ENCODE results near the gene AP2A1.
A peak's percentile ranks its signal among the peaks of the same experiment; 100 is the strongest.

Gene AP2A1

GRCh38 chr19:49766007-49766929, 533 bp upstream of the AP2A1 start:
- peak; percentile 97 for DNase-seq (ENCODE audit: low read depth)

- DNase-seq (ENCODE audit: low read depth): no peak
Observed at GRCh38 chr19:49767381-49767780, 580 bp downstream of the AP2A1 start.

DNA sequence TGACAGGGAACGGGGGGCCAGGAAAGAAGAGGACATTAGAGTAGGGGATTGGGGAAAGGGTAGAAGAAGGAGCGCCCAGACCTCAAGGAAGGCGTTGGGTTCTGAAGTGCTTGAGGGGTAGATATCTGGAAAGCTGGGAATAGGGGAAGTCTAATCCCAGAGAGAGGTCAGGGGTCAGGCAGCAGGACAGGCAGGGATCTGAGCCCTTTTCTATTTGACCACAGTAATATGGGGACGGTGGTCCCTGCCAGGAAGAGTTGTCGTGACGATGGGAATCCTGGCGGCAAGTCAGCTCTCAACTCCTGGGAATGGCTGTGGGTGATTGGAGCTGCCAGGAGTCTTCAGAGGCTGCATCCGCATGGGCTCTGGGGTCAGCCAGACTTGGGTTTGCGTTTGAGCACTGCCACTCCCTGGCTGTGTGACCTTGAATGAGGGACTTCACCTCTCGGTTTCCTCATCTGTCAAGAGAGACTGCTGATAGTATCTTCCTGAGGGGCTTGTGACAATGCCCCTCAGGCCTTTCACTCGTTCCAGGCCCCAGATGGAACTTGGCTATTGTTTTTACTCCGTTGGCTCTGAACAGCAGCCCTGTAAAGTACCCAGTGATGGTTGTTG, 1.3 kb downstream of the AP2A1 start:
- DNase-seq (ENCODE audit: low read depth): no peak

DNA sequence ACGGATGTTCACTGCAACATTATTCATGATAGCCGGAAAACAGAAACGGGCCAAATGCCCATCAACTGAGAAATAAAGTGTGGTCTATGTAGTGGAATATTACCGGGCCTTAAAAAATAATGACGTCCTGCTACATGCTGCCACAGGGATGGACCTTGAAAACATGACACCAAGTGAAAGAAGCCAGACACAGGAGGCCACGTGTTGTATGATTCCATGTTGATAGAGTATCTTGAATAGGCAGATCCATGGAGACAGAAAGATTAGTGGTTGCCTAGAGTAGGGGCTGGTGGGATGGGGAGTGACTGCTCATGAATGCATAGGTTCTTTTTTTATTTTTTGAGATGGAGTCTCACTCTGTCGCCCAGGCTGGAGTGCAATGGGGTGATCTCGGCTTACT, 3.7 kb downstream of the AP2A1 start:
- DNase-seq (ENCODE audit: low read depth): no peak

DNA sequence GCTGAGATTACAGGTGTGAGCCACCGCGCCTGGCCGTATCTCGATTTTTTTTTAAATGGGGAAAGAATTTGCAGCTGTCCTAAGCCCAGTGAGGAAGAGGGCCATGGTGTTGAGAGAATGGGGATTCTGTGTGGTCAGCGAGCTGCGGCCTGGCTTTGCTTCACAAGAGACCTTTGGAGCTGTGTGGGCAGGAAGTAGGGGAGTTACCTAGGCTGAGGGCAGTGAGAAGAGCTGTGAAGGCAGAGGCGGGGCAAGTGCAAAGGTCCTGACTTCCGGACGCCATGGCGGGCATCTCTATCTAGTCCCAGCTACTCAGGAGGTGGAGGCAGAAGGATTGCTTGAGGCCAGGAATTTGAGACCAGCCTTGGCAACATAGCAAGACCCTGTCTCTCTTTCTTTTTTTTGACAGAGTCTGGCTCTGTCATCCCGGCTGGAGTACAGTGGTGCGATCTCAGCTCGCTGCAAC, 4.9 kb downstream of the AP2A1 start:
- DNase-seq (ENCODE audit: low read depth): no peak

DNA sequence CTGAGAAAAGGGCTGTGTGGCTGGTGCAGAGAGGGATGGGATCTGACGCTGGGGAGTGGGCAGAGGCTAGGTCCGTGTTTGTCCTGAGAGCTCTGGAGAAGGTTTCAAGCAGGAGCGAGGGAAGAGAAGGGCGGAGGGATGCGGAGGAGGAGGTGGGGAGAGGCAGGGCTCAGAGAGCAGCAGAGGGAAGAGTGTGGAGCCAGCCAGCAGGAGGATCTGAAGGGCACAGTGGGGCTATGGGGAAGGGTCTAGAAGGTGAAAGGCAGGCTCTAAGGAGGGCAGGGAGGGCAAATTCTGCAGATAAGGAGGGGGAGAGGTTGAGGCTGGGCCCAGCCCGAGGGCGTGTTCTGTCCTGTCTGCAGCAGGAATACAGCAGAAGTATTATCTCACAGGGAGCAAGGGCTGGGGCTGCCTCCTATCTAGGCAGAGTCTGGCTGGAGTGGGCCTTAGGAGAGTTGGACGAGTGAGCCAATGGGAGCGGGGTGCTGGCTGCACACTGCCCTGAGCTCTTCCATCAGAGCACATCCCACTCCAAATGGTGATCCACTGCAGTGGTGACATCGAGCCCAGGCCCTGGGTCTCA, 6.1 kb downstream of the AP2A1 start:
- no peak for DNase-seq (ENCODE audit: low read depth)

DNA sequence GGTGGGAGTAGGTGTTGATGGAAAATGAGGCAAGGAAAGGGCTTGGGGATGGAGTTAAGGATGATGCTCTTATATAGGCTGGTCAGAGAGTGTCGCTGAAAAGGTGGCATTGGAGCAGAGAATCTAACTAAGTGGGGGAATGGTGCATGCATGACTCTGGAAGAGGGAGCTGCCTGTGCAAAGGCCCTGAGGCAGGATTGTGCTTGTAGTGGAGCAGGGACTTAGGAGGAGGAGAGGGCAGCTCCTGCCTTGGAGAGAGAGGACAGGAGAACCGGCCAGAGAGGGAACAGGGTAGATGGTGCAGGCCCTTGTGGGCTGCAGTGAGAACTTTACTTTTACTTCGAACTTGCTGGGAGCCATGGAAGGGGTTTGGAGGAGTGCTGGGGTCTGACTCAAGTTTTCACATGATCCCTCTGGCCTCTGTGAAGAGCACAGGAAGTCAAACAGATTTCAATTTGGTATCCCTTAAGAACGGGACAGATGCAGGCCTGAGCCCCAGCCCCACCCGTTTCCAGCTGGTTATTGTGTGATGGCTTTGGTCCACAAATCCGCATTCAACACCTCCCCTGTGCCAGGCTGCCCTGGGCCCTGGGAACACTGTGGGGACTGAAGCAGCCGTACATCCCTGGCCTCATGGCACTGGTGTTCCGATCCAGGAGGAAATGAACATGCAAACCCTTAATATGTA, 7.0 kb downstream of the AP2A1 start:
- DNase-seq (ENCODE audit: low read depth): no peak

- DNase-seq (ENCODE audit: low read depth): no peak
Observed at GRCh38 chr19:49774969-49775368, 8.2 kb downstream of the AP2A1 start.

DNA sequence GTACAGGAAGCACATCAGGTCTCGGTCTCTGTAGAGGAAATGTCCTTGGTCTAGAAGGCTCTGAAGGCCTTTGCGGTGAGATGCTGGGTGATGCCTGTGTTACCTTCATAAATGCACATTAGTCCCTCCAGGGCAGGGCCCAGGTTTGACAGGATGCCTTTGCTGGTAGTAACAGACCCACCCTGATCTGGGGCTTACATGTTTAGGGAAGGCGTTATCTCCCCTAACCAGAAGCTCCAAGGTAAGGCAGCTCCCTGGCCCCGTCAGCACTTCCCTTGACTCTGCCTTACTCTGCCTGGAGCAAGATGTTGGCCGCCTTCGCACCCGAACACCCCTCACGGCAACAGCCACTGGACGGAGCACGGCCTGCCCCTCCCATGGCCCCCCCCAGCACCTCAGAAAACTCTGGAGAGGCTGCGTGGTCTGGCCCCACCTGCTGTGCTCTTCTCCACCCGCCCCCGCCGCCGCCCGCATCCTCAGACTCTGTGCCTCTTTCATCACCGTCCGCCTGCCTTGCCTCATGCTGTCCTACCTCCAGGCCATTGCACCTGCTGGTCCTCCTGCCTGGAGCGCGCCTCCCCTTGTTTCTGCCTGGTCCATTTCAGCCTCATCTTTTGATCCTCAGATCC, 9.1 kb downstream of the AP2A1 start:
- no peak for DNase-seq (ENCODE audit: low read depth)

DNA sequence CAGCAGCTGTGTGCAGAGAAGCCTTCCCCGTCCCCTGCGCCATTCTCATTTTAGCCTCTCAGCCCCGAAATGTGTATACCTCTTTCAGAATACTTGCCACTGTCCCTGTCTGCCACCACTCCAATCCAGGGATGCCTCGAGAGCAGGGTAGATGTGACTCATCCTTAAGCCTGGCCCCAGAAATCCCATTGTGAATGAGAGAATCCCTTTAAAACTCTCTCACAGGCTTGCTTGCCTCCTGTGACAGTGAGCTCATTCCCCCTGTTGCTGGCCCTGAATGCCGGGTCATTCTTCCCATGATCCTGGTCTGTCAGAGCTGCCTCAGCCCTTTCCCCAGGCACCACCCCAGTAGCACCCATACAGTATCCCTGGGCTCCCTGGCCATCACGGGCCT, 9.6 kb downstream of the AP2A1 start:
- DNase-seq (ENCODE audit: low read depth): no peak

- DNase-seq (ENCODE audit: low read depth): no peak
Observed at GRCh38 chr19:49779731-49780555, 13.1 kb downstream of the AP2A1 start.

- no peak for DNase-seq (ENCODE audit: low read depth)
Observed at GRCh38 chr19:49780861-49781260, 14.1 kb downstream of the AP2A1 start.

DNA sequence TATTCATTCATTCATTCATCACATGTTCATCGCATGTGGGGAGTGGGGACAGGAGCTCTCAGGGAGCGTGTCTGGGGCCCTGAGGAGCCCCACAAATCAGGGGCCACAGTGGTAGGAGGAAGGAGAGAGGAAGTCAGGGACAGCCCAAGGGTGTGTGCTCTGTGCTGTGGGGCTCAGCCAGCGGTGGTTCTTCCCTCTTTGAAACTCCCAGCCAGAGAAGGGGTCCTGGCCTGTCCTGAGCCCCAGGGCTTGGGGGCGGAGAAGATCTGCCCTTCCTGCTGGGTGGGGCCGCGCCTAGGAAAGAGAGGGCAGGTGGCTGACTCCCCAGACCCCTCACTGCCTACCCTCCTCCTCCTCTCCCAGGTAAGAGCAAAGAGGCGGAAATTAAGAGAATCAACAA, 14.6 kb downstream of the AP2A1 start:
- no peak for DNase-seq (ENCODE audit: low read depth)

- no peak for DNase-seq (ENCODE audit: low read depth)
Observed at GRCh38 chr19:49782515-49782914, 15.7 kb downstream of the AP2A1 start.

DNA sequence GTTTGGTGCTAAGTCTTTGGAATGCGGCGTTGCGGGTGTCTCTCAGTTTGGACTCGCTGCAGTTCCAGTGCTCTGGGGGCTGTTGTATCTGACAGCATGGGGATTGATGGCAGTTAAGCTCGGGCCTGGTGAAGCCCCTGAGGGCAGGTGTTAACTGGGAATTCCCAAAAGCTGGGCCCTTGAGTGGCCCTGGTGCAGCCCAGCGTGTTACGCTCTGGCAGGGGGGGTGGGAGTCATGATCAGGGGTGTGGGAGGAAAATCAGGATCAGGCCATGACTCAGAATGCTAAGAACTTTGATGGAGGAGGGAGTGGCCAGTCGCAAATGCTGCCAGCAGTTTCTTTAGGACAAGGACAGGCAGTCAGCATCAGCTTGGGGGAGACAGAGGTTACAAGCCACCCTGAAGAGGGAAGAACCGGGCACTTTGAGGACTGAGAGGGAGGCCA, 19.6 kb downstream of the AP2A1 start:
- no peak for DNase-seq (ENCODE audit: low read depth)

DNA sequence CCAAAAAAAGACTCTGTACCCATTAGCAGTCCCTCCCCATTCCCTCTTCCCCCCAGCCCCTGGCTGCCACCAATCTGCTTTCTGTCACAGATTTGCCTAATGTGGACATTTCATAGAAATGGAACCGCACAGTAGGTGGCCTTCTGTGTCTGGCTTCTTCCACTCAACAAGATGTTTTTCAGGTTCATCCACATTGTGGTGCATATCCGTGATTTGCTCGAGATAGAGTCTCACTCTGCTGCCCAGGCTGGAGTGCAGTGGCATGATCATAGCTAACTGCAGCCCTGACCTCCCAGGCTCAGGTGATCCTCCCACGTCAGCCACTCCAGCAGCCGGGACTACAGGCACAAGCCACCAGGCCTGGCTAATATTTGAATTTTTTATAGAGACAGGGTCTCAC, 20.9 kb downstream of the AP2A1 start:
- no peak for DNase-seq (ENCODE audit: low read depth)

DNA sequence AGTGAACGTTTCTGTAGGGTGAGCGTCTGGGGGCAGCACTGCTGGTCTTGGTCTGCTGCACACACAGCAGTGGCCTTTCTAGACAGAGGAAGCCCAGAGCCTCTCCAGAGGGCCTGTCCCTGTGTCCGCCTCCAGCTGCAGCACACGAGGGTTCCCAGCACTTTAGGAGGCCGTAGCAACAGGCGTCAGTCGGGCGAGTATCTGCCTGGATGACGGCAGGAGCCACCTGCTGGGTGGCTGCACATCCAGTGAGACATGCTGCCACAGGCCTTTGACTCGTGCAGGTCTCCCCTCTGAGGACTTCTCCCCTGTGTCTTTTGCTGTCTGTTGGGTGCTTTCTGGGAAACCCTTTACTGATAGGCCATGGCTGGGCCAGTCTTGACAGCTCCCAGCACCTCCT, 22.1 kb downstream of the AP2A1 start:
- no peak for DNase-seq (ENCODE audit: low read depth)

- DNase-seq (ENCODE audit: low read depth): no peak
Observed at GRCh38 chr19:49790866-49791265, 24.1 kb downstream of the AP2A1 start.

DNA sequence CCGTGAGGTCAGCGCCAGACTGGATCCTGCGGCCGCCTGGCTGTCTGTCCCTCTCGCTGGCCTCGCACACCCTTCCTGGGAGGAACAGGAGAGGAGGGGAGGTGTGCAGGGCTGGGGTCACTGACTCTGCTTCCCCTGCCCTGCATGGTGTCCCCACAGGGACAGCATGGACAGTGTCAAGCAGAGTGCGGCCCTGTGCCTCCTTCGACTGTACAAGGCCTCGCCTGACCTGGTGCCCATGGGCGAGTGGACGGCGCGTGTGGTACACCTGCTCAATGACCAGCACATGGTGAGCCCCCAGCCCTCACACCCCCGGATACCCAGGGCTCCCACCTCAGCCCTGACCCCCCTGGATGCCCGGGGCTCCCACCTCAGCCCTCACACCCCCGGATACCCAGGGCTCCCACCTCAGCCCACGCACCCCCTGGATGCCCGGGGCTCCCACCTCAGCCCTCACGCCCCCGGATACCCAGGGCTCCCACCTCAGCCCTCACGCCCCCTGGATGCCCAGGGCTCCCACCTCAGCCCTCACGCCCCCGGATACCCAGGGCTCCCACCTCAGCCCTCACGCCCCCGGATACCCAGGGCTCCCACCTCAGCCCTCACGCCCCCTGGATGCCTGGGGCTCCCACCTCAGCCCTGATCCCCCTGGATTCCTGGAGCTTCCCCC, 25.1 kb downstream of the AP2A1 start:
- DNase-seq (ENCODE audit: low read depth): no peak

GRCh38 chr19:49792829-49793560, 26.2 kb downstream of the AP2A1 start:
- no peak for DNase-seq (ENCODE audit: low read depth)

Data from activated T-cell treated with anti-CD3 and anti-CD28 coated beads for 1 hour (primary cell).